GM18870 (cell line): ENCODE data around the gene ANKAR.
"Not testable (repeated sequence)": the region's sequence is repeated elsewhere in the genome, so short reads cannot be mapped to it uniquely, and the experiment has no call there.

Source experiments
- ATAC-seq: cut with Tn5 transposase; IDR thresholded peaks from one replicate; pipeline ENCODE4 v1.9.1; 2021; ENCODE audit warnings: moderate library complexity; ENCODE audit not compliant: unreplicated experiment

Gene ANKAR

DNA sequence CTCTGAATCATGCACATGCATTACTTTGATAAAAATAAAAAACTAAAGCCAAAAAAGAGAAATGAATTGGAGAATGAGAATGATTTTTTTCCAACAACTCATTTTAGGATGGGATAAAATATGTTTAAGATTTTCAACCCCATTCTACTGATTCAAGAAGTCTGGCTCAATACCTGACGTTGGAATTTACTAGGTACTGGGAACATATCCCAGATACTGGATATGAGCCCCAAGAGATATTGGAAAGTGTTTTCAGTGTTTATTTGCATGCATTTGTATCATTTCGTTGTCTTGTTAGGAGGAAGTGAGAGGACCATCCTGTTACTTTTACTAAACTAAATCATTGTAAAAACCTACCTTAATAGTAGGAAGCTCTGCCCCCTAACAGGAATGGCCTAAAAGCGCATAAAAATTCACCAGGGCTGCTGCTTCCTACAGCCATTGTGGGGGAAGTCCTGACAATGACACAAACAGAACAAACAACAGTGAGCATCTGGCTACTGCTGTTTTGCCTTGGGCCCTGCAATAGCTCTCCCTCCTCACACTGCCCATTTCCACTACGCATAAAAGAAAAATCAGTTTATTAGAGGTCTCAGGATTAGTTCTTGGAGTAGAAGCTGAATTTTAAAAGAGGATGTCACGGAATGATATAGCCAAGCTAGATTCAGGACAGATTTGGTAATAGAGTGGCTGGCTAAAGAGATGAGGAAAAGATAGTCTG, 35.2 kb downstream of the ANKAR start:
- no peak for ATAC-seq

DNA sequence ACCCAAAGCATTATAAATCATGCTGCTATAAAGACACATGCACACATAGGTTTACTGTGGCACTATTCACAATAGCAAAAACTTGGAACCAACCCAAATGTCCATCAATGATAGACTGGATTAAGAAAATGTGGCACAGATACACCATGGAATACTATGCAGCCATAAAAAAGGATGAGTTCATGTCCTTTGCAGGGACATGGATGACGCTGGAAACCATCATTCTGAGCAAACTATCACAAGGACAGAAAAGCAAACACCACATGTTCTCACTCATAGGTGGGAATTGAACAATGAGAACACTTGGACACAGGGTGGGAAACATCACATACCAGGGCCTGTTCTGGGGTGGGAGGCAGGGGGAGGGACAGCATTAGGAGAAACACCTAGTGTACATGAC, 43.1 kb downstream of the ANKAR start:
- not testable (repeated sequence) for ATAC-seq

DNA sequence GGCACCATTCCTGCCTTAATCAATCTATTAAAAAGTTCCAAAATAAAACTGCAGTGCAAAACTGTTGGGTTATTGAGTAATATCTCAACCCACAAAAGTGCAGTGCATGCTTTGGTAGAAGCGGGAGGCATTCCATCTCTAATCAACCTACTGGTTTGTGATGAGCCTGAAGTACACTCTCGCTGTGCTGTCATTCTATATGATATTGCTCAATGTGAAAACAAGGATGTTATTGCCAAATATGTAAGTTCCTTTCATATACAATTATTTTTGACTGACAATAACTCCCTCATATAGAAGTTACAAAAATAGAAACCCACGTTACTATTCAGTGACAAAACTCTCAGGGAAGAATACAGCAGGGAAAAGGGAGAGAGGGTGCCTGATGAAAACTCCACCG, 45.1 kb downstream of the ANKAR start:
- no peak for ATAC-seq

DNA sequence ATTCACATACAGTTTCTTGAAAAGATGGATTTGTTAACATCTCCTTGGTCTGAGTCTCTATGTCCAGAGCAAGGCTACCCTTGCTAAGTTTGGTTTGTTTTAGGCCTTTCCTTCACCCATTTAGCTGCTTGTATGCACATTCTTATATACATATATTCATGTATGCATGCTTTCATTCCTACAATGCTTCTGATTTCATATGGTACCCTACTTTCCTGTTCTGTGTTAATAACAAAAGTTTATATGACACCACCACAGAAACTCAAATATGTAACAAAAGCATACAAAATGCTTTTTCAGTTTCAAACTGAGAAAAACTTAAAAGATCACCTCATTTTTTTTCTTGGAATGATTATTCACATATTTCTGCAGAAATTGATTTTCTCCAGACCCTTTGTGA, 48.7 kb downstream of the ANKAR start:
- no peak for ATAC-seq
